Caco-2 (cell line): ENCODE data around the gene PPP1R9B. TPM values are rescaled to one million over a fixed set of nuclear protein-coding genes. Genes with fewer than 3 reads are reported as not detected.

Experiments used
- BruUV-seq: library from RNA; stranded (reverse); fragments of 400-500 nt; replicated peaks from 2 replicates; lab custom pipeline; 2021; lab: Mats Ljungman, UMichigan
- CTCF ChIA-PET: fragments of 300-600 bp; sonication (Branson Sonifier 250); formaldehyde crosslinking; loops from one replicate; lab custom pipeline; 2022; ENCODE audit warnings: antibody characterized with exemption; lab: Charles Lee
- POLR2A ChIA-PET: fragments of 300-600 bp; sonication (Branson Sonifier 250); formaldehyde crosslinking; loops from one replicate; lab custom pipeline; 2022; ENCODE audit warnings: antibody characterized with exemption; lab: Charles Lee
- DNase-seq, 2 experiments: peaks; one replicate each; pipeline versions ENCODE4 v3.0.0 to v3.0.0-alpha.2; 2020 to 2022
- H3K27me3 ChIP-seq: replicated peaks from 2 replicates; pipeline ENCODE4 v1.6.0; 2011; ENCODE audit warnings: low read length; ENCODE audit not compliant: control insufficient read depth, insufficient read depth
- H3K36me3 ChIP-seq: 2 replicates; pipeline ENCODE4 v1.5.1; 2011; ENCODE audit warnings: low read length; ENCODE audit not compliant: control insufficient read depth, insufficient read depth
- H3K4me1 ChIP-seq: fragments of 250-450 bp; sonication (Bioruptor Pico); 2 replicates; pipeline ENCODE4 v1.5.1; 2020; ENCODE audit warnings: mild to moderate bottlenecking
- H3K4me3 ChIP-seq: 2 replicates; pipeline ENCODE4 v1.5.1; 2011; ENCODE audit warnings: low read depth, mild to moderate bottlenecking, control low read depth, low read length
- H3K9me3 ChIP-seq: fragments of 250-450 bp; sonication (Bioruptor Pico); 2 replicates; pipeline ENCODE4 v1.5.1; 2020; ENCODE audit warnings: mild to moderate bottlenecking, moderate library complexity
- H3K27ac Mint-ChIP-seq: one replicate; pipeline ENCODE4 v1.8.0; 2022; ENCODE audit warnings: mixed read lengths; ENCODE audit not compliant: unreplicated experiment
- H3K27me3 Mint-ChIP-seq: one replicate; pipeline ENCODE4 v1.8.0; 2022; ENCODE audit warnings: mixed read lengths; ENCODE audit not compliant: insufficient read depth, unreplicated experiment
- H3K36me3 Mint-ChIP-seq: one replicate; pipeline ENCODE4 v1.8.0; 2022; ENCODE audit warnings: mild to moderate bottlenecking, mixed read lengths; ENCODE audit not compliant: insufficient read depth, unreplicated experiment
- H3K4me1 Mint-ChIP-seq: one replicate; pipeline ENCODE4 v1.8.0; 2022; ENCODE audit warnings: low read depth, mixed read lengths; ENCODE audit not compliant: unreplicated experiment
- H3K4me3 Mint-ChIP-seq: one replicate; pipeline ENCODE4 v1.8.0; 2022; ENCODE audit warnings: mild to moderate bottlenecking, moderate library complexity, mixed read lengths; ENCODE audit not compliant: unreplicated experiment
- H3K9me3 Mint-ChIP-seq: one replicate; pipeline ENCODE4 v1.8.0; 2022; ENCODE audit warnings: mixed read lengths; ENCODE audit not compliant: unreplicated experiment
- CTCF ChIP-seq, 2 experiments: fragments of 200-600 bp in 1 of 2; IDR thresholded peaks; 1 replicate in 1 of 2; 2 replicates in 1 of 2; pipeline versions ENCODE4 v1.5.1 to v1.8.0; 2011 to 2022; ENCODE audit warnings: antibody characterized with exemption in 1 of 2, control low read depth in 1 of 2, inconsistent platforms in 1 of 2, low read depth in 1 of 2, low read length in 1 of 2, mild to moderate bottlenecking in 1 of 2, moderate library complexity in 1 of 2; ENCODE audit not compliant: insufficient read depth in 1 of 2, severe bottlenecking in 1 of 2, unreplicated experiment in 1 of 2
- intact Hi-C: fragments of 100-400 bp; cut with micrococcal nuclease; formaldehyde crosslinking; loops from one replicate; pipeline ENCODE4 v1.10.0; 2022; ENCODE audit not compliant: unreplicated experiment
- total RNA-seq: library from RNA; stranded (reverse); gene quantifications from 2 replicates; pipeline ENCODE4 v1.2.3, GENCODE V29; 2022

The PPP1R9B gene
- total RNA-seq, 1 experiment from 2014 or later: 74.8 TPM

- H3K27ac Mint-ChIP-seq: no peak overlapping the region
- BruUV-seq: no TSS peak
- Histone ChIP-seq H3K36me3 (no peaks in the 10 kb centered on the region), H3K4me1 (peaks cover 28% of the 10 kb centered on the region), H3K27me3 (no peaks in the 10 kb centered on the region), H3K4me3 (no peak overlapping the region), H3K9me3 (no peaks in the 10 kb centered on the region)
- no peak for TF ChIP-seq CTCF (IDR thresholded peaks at IDR 0.05; ENCODE audit: insufficient read depth in 1 of 2, low read depth in 1 of 2, low read length in 1 of 2, severe bottlenecking in 1 of 2, unreplicated experiment in 1 of 2)
- CTCF ChIA-PET: interaction anchor here (0.7 to 1.0 kb wide), 2 partner anchors 12 to 18 kb away, joined by 3 to 5 read pairs; no protein-coding TSS in a partner anchor
- peaks cover 24% of the 10 kb centered on the region for H3K4me1 Mint-ChIP-seq
- no peaks in the 10 kb centered on the region for H3K27me3 Mint-ChIP-seq
- H3K9me3 Mint-ChIP-seq: no peaks in the 10 kb centered on the region
- H3K36me3 Mint-ChIP-seq: no peaks in the 10 kb centered on the region
- POLR2A ChIA-PET: interaction anchor here (0.6 kb wide), 1 partner anchor 166 kb away, joined by 4 read pairs; no protein-coding TSS in a partner anchor
- no peak overlapping the region for H3K4me3 Mint-ChIP-seq
- intact Hi-C loops: no loop called here
- DNase-seq: no peak
These were observed 30.1 kb upstream of the PPP1R9B start for GRCh38 chr17:50180620-50181019.

GRCh38 chr17:50180111-50180510, 29.6 kb upstream of the PPP1R9B start:
- CTCF ChIA-PET: interaction anchor here (0.7 kb wide), 1 partner anchor 18 kb away, joined by 5 read pairs; no protein-coding TSS in a partner anchor
- Mint-ChIP-seq H3K4me1 (peaks cover 26% of the 10 kb centered on the region), H3K4me3 (no peak overlapping the region), H3K36me3 (no peaks in the 10 kb centered on the region), H3K27me3 (no peaks in the 10 kb centered on the region), H3K27ac (no peak overlapping the region), H3K9me3 (no peaks in the 10 kb centered on the region)
- H3K4me3 ChIP-seq: no peak overlapping the region
- no peak for DNase-seq
- peaks cover 34% of the 10 kb centered on the region for H3K4me1 ChIP-seq
- no TSS peak for BruUV-seq
- no peak for TF ChIP-seq CTCF (IDR thresholded peaks at IDR 0.05; ENCODE audit: insufficient read depth in 1 of 2, low read depth in 1 of 2, low read length in 1 of 2, severe bottlenecking in 1 of 2, unreplicated experiment in 1 of 2)
- H3K9me3 ChIP-seq: no peaks in the 10 kb centered on the region
- POLR2A ChIA-PET: interaction anchor here (0.6 kb wide), 1 partner anchor 167 kb away, joined by 4 read pairs; no protein-coding TSS in a partner anchor
- no peaks in the 10 kb centered on the region for H3K36me3 ChIP-seq
- H3K27me3 ChIP-seq: no peaks in the 10 kb centered on the region
- intact Hi-C loops: no loop called here

GRCh38 chr17:50177983-50178834, 27.7 kb upstream of the PPP1R9B start:
- Mint-ChIP-seq H3K27me3 (no peaks in the 10 kb centered on the region), H3K36me3 (no peaks in the 10 kb centered on the region), H3K27ac (peak overlapping the region; percentile 10), H3K4me3 (peak overlapping the region; percentile 36), H3K9me3 (no peaks in the 10 kb centered on the region), H3K4me1 (peaks cover 20% of the 10 kb centered on the region)
- no peaks in the 10 kb centered on the region for H3K27me3 ChIP-seq
- no peak overlapping the region for H3K4me3 ChIP-seq
- CTCF ChIA-PET: interaction anchor here (0.6 to 3.8 kb wide), 16 partner anchors 8 to 317 kb away, joined by 3 to 34 read pairs (median 4); partner anchors contain the start of gene COL1A1
- H3K36me3 ChIP-seq: no peaks in the 10 kb centered on the region
- H3K9me3 ChIP-seq: no peaks in the 10 kb centered on the region
- TF ChIP-seq CTCF (IDR thresholded peaks at IDR 0.05; ENCODE audit: insufficient read depth in 1 of 2, low read depth in 1 of 2, low read length in 1 of 2, severe bottlenecking in 1 of 2, unreplicated experiment in 1 of 2): peak; percentile 90 to 91
- H3K4me1 ChIP-seq: peaks cover 31% of the 10 kb centered on the region
- POLR2A ChIA-PET: interaction anchor here (0.7 kb wide), 1 partner anchor 345 kb away, joined by 3 read pairs; no protein-coding TSS in a partner anchor
- intact Hi-C loops: no loop called here
- BruUV-seq: no TSS peak
- DNase-seq: peak; percentile 85
